HEK293T (cell line): ENCODE data around the gene MTREX.

Source experiments
- BHLHE40 ChIP-seq: fragments of 450-650 bp; IDR thresholded peaks from 2 replicates; pipeline ENCODE4 v1.6.1; 2016; ENCODE audit warnings: mild to moderate bottlenecking, moderate library complexity, borderline replicate concordance
- ELF4 ChIP-seq: fragments of 450-650 bp; IDR thresholded peaks from 2 replicates; pipeline ENCODE4 v1.6.1; 2017; ENCODE audit warnings: antibody characterized with exemption
- FOXK2 ChIP-seq: fragments of 450-650 bp; IDR thresholded peaks from 2 replicates; pipeline ENCODE4 v1.6.1; 2016; ENCODE audit warnings: mild to moderate bottlenecking
- FOXM1 ChIP-seq: fragments of 450-650 bp; IDR thresholded peaks from 2 replicates; pipeline ENCODE4 v1.6.1; 2017; ENCODE audit warnings: mild to moderate bottlenecking, borderline replicate concordance
- HDGF ChIP-seq: fragments of 450-650 bp; IDR thresholded peaks from 2 replicates; pipeline ENCODE4 v1.6.1; 2017; ENCODE audit warnings: antibody characterized with exemption, borderline replicate concordance
- LEF1 ChIP-seq: fragments of 450-650 bp; IDR thresholded peaks from 2 replicates; pipeline ENCODE4 v1.6.1; 2017; ENCODE audit warnings: mild to moderate bottlenecking, borderline replicate concordance
- SP1 ChIP-seq: fragments of 450-650 bp; IDR thresholded peaks from 2 replicates; pipeline ENCODE4 v1.6.1; 2017
- TARDBP ChIP-seq: fragments of 450-650 bp; IDR thresholded peaks from 2 replicates; pipeline ENCODE4 v1.6.1; 2016
- TF ChIP-seq, protein P1 (sequence below): fragments of 450-650 bp; IDR thresholded peaks from 2 replicates; pipeline ENCODE4 v1.6.1; 2016

DNA sequence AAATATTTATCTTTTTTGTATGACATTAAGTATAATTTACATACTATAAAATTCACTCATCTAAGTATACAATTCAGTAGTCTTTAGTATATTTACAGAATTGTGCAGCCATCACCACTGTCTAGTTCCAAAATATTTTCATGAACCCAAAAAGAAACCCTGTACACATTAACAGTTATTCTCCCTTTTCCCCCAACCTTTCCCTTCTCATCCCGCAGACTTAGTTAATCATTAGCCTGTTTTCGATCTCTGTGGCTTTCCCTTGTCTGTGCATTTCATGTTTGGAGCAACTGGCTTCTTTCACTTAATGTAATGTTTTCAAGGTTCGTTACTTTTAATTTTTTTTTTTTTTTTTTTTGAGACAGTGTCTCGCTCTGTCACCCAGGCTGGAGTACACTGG lies 37.5 kb downstream of the MTREX start:
- TF ChIP-seq BHLHE40 (no peak), SP1 (no peak), FOXK2 (no peak), LEF1 (no peak), FOXM1 (no peak), HDGF (no peak), TARDBP (no peak), ELF4 (no peak)
- TF ChIP-seq, protein P1, sequence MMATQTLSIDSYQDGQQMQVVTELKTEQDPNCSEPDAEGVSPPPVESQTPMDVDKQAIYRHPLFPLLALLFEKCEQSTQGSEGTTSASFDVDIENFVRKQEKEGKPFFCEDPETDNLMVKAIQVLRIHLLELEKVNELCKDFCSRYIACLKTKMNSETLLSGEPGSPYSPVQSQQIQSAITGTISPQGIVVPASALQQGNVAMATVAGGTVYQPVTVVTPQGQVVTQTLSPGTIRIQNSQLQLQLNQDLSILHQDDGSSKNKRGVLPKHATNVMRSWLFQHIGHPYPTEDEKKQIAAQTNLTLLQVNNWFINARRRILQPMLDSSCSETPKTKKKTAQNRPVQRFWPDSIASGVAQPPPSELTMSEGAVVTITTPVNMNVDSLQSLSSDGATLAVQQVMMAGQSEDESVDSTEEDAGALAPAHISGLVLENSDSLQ: no peak
